A549 (cell line): Measurements from ENCODE around the gene EMC8. TPM values are rescaled to one million over a fixed set of nuclear protein-coding genes. Genes with fewer than 3 reads are reported as not detected.

ENCODE experiments used
- ATAC-seq, 2 experiments: fragments of 200-7000 bp in 1 of 2; fragments of >200 bp in 1 of 2; cut with Nextera tagmentation in 1 of 2; cut with Tn5 transposase in 1 of 2; 3 replicates each; pipeline versions ENCODE4 v1.8.0 to v1.9.1; 2018 to 2020; ENCODE audit warnings: mild to moderate bottlenecking in 1 of 2, moderate library complexity in 1 of 2
- CTCF ChIA-PET: fragments of 300-600 bp; sonication (Branson Sonifier 250); formaldehyde crosslinking; extraction: SDS; loops from one replicate; lab custom pipeline; 2021; ENCODE audit warnings: antibody characterized with exemption, inconsistent platforms; lab: Yijun Ruan, JAX
- POLR2A ChIA-PET: fragments of 350-600 bp; formaldehyde crosslinking; extraction: SDS; loops from one replicate; lab custom pipeline; 2021; ENCODE audit warnings: antibody characterized with exemption, inconsistent platforms; lab: Yijun Ruan, JAX
- DNase-seq, 2 experiments: peaks; one replicate each; pipeline versions ENCODE4 v3.0.0 to v3.0.0-alpha.2; 2011 to 2016; ENCODE audit warnings: low read depth in 1 of 2, low spot score in 1 of 2
- FAIRE-seq: peaks from 2 replicates; lab custom pipeline; 2011; peaks lifted over from hg19 to GRCh38; lab: Jason Lieb, UNC
- H3K27ac ChIP-seq, 2 experiments: fragments of >200 bp; sonication (Bioruptor Twin); formaldehyde crosslinking; 3 replicates each; pipeline ENCODE4 v1.5.1; 2016 to 2017
- H3K4me1 ChIP-seq: fragments of >200 bp; sonication (Bioruptor Twin); formaldehyde crosslinking; 3 replicates; pipeline ENCODE4 v1.6.1; 2016
- H3K4me2 ChIP-seq: fragments of >200 bp; sonication (Bioruptor Twin); formaldehyde crosslinking; 3 replicates; pipeline ENCODE4 v1.6.1; 2016
- H3K4me3 ChIP-seq: fragments of >200 bp; sonication (Bioruptor Twin); formaldehyde crosslinking; 3 replicates; pipeline ENCODE4 v1.5.1; 2016
- H3K9me3 ChIP-seq: fragments of >200 bp; sonication (Bioruptor Twin); formaldehyde crosslinking; 3 replicates; pipeline ENCODE4 v1.6.1; 2016
- BHLHE40 ChIP-seq: IDR thresholded peaks from 2 replicates; pipeline ENCODE4 v1.6.1; 2012; ENCODE audit warnings: low read depth, low read length, inconsistent platforms
- CBX8 ChIP-seq: fragments of 200-600 bp; sonication (generic); IDR thresholded peaks from 2 replicates; pipeline ENCODE4 v1.6.1; 2016
- CHD2 ChIP-seq: fragments of 150-350 bp; IDR thresholded peaks from 2 replicates; pipeline ENCODE4 v1.6.1; 2014; ENCODE audit warnings: low read length; ENCODE audit not compliant: partially characterized antibody
- CHD4 ChIP-seq: fragments of 200-600 bp; sonication (generic); IDR thresholded peaks from 2 replicates; pipeline ENCODE4 v1.6.1; 2016; ENCODE audit warnings: antibody characterized with exemption, mild to moderate bottlenecking, borderline replicate concordance
- CTCF ChIP-seq: fragments of >200 bp; sonication (Bioruptor Twin); formaldehyde crosslinking; IDR thresholded peaks from 3 replicates; pipeline ENCODE4 v1.5.1; 2016
- EHMT2 ChIP-seq: fragments of 200-600 bp; sonication (generic); IDR thresholded peaks from 2 replicates; pipeline ENCODE4 v1.6.1; 2016; ENCODE audit warnings: antibody characterized with exemption, low read depth, mild to moderate bottlenecking, moderate library complexity
- ESRRA ChIP-seq: fragments of 150-350 bp; IDR thresholded peaks from 2 replicates; pipeline ENCODE4 v1.6.1; 2014; ENCODE audit warnings: mild to moderate bottlenecking, low read length, borderline replicate concordance
- FOSB ChIP-seq: fragments of 250-450 bp; sonication (Bioruptor Pico); IDR thresholded peaks from 2 replicates; pipeline ENCODE4 v1.5.0; 2020; ENCODE audit warnings: mild to moderate bottlenecking, moderate library complexity
- FOSL2 ChIP-seq, 2 experiments: fragments of 450-650 bp in 1 of 2; fragments of >200 bp in 1 of 2; sonication (Bioruptor Twin) in 1 of 2; formaldehyde crosslinking; IDR thresholded peaks; 2 replicates each; pipeline versions ENCODE4 v1.5.0 to v1.6.1; 2016 to 2020; ENCODE audit warnings: mild to moderate bottlenecking in 1 of 2, moderate library complexity in 1 of 2
- HMGXB4 ChIP-seq: fragments of 250-450 bp; sonication (Bioruptor Pico); IDR thresholded peaks from 2 replicates; pipeline ENCODE4 v1.5.0; 2021; ENCODE audit warnings: mild to moderate bottlenecking, moderate library complexity, borderline replicate concordance
- HOXB13 ChIP-seq: fragments of 250-450 bp; sonication (Bioruptor Pico); IDR thresholded peaks from 2 replicates; pipeline ENCODE4 v1.5.0; 2020; ENCODE audit warnings: low read depth, mild to moderate bottlenecking, moderate library complexity
- JUNB ChIP-seq: fragments of >200 bp; sonication (Bioruptor Twin); formaldehyde crosslinking; IDR thresholded peaks from 2 replicates; pipeline ENCODE4 v1.6.1; 2016
- NFE2L2 ChIP-seq: fragments of 150-350 bp; conservative IDR thresholded peaks from 2 replicates; pipeline ENCODE4 v1.6.1; 2014; ENCODE audit warnings: low read length
- RARB ChIP-seq: fragments of 250-450 bp; sonication (Bioruptor Pico); IDR thresholded peaks from 2 replicates; pipeline ENCODE4 v1.8.0; 2021; ENCODE audit warnings: mild to moderate bottlenecking, moderate library complexity
- SMC3 ChIP-seq: fragments of >200 bp; sonication (Bioruptor Twin); formaldehyde crosslinking; IDR thresholded peaks from 3 replicates; pipeline ENCODE4 v1.6.1; 2018; ENCODE audit warnings: inconsistent platforms
- ZC3H11A ChIP-seq: fragments of 450-650 bp; IDR thresholded peaks from 2 replicates; pipeline ENCODE4 v1.6.1; 2014; ENCODE audit warnings: antibody characterized with exemption, mild to moderate bottlenecking
- WGBS: methylation state at CpG from one replicate; pipeline ENCODE4 v1.1.6; 2017; ENCODE audit errors: missing lambda C conversion rate; 5-methylcytosine and 5-hydroxymethylcytosine counted together
- polyA plus RNA-seq, 4 experiments: library from polyadenylated mRNA; depleted of rRNA in 3 of 4; stranded (reverse); fragments of >200 nt; fragmentation: RNase III in 1 of 4; extraction: RNeasy Plus Mini Kit Qiagen cat#74134 plus additional on column Dnase treatment in 1 of 4; gene quantifications; 2 replicates in 3 of 4; 3 replicates in 1 of 4; pipeline ENCODE4 v1.2.3, GENCODE V29; 2011 to 2017
- TF ChIP-seq, protein P1 (sequence below): fragments of 200-600 bp; sonication (generic); IDR thresholded peaks from 2 replicates; pipeline ENCODE4 v1.6.1; 2016; ENCODE audit warnings: antibody characterized with exemption, mild to moderate bottlenecking, moderate library complexity
- TF ChIP-seq, protein P2 (sequence below): fragments of >200 bp; sonication (Bioruptor Twin); formaldehyde crosslinking; IDR thresholded peaks from 3 replicates; pipeline ENCODE4 v1.6.1; 2016
- TF ChIP-seq, protein P3 (sequence below): fragments of >200 bp; sonication (Bioruptor Twin); formaldehyde crosslinking; IDR thresholded peaks from 2 replicates; pipeline ENCODE4 v1.6.1; 2016
- TF ChIP-seq, protein P4 (sequence below): IDR thresholded peaks from 2 replicates; pipeline ENCODE4 v1.6.1; 2012

Gene EMC8
- polyA plus RNA-seq, 2 of the 4 experiments (the other 2 are of a cell fraction): 43.0 to 53.2 TPM

- Histone ChIP-seq H3K27ac (no peak overlapping the region), H3K4me2 (no peak overlapping the region), H3K9me3 (no peaks in the 10 kb centered on the region), H3K4me3 (no peak overlapping the region), H3K4me1 (no peaks in the 10 kb centered on the region)
- CTCF ChIA-PET: interaction anchor here (0.6 to 15.5 kb wide), 3 partner anchors 11 to 1327 kb away, joined by 3 to 130 read pairs (median 8); no protein-coding TSS in a partner anchor
- 60% methylated on average over 6 of the region's 6 CpGs for WGBS
- POLR2A ChIA-PET: no interaction called here
- DNase-seq (no peak), ATAC-seq (no peak), FAIRE-seq (no peak)
- TF ChIP-seq NFE2L2: no peak
- no peak for TF ChIP-seq CTCF
- TF ChIP-seq CHD4: no peak
- no peak for TF ChIP-seq RARB (CRISPR knock-in tag)
- TF ChIP-seq SMC3: no peak
- TF ChIP-seq, protein P1, sequence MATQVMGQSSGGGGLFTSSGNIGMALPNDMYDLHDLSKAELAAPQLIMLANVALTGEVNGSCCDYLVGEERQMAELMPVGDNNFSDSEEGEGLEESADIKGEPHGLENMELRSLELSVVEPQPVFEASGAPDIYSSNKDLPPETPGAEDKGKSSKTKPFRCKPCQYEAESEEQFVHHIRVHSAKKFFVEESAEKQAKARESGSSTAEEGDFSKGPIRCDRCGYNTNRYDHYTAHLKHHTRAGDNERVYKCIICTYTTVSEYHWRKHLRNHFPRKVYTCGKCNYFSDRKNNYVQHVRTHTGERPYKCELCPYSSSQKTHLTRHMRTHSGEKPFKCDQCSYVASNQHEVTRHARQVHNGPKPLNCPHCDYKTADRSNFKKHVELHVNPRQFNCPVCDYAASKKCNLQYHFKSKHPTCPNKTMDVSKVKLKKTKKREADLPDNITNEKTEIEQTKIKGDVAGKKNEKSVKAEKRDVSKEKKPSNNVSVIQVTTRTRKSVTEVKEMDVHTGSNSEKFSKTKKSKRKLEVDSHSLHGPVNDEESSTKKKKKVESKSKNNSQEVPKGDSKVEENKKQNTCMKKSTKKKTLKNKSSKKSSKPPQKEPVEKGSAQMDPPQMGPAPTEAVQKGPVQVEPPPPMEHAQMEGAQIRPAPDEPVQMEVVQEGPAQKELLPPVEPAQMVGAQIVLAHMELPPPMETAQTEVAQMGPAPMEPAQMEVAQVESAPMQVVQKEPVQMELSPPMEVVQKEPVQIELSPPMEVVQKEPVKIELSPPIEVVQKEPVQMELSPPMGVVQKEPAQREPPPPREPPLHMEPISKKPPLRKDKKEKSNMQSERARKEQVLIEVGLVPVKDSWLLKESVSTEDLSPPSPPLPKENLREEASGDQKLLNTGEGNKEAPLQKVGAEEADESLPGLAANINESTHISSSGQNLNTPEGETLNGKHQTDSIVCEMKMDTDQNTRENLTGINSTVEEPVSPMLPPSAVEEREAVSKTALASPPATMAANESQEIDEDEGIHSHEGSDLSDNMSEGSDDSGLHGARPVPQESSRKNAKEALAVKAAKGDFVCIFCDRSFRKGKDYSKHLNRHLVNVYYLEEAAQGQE: no peak
- TF ChIP-seq, protein P2, sequence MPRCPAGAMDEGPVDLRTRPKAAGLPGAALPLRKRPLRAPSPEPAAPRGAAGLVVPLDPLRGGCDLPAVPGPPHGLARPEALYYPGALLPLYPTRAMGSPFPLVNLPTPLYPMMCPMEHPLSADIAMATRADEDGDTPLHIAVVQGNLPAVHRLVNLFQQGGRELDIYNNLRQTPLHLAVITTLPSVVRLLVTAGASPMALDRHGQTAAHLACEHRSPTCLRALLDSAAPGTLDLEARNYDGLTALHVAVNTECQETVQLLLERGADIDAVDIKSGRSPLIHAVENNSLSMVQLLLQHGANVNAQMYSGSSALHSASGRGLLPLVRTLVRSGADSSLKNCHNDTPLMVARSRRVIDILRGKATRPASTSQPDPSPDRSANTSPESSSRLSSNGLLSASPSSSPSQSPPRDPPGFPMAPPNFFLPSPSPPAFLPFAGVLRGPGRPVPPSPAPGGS: no peak
- TF ChIP-seq HMGXB4 (CRISPR knock-in tag): no peak
- no peak for TF ChIP-seq HOXB13 (CRISPR knock-in tag)
- TF ChIP-seq JUNB: no peak
- TF ChIP-seq ZC3H11A: no peak
- TF ChIP-seq, protein P3, sequence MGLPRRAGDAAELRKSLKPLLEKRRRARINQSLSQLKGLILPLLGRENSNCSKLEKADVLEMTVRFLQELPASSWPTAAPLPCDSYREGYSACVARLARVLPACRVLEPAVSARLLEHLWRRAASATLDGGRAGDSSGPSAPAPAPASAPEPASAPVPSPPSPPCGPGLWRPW: no peak
- TF ChIP-seq EHMT2: no peak
- no peak for TF ChIP-seq ESRRA
- no peak for TF ChIP-seq FOSL2 (IDR thresholded peaks at IDR 0.05)
- no peak for TF ChIP-seq FOSL2 (CRISPR knock-in tag; IDR thresholded peaks at IDR 0.05)
- TF ChIP-seq CBX8: no peak
- TF ChIP-seq, protein P4, sequence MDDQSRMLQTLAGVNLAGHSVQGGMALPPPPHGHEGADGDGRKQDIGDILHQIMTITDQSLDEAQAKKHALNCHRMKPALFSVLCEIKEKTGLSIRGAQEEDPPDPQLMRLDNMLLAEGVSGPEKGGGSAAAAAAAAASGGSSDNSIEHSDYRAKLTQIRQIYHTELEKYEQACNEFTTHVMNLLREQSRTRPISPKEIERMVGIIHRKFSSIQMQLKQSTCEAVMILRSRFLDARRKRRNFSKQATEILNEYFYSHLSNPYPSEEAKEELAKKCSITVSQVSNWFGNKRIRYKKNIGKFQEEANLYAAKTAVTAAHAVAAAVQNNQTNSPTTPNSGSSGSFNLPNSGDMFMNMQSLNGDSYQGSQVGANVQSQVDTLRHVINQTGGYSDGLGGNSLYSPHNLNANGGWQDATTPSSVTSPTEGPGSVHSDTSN: no peak
- TF ChIP-seq CHD2: no peak
- TF ChIP-seq FOSB: no peak
- no peak for TF ChIP-seq BHLHE40
Measured at GRCh38 chr16:85735946-85736345, 63.4 kb downstream of the EMC8 start.
